ENCODE results near the gene CD53. TPM values are rescaled to one million over a fixed set of nuclear protein-coding genes. Genes with fewer than 3 reads are reported as not detected.

Gene CD53, protein sequence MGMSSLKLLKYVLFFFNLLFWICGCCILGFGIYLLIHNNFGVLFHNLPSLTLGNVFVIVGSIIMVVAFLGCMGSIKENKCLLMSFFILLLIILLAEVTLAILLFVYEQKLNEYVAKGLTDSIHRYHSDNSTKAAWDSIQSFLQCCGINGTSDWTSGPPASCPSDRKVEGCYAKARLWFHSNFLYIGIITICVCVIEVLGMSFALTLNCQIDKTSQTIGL
- total RNA-seq (2021) (1.4 to 1.8 TPM (median 1.6 TPM) in 3 replicates), Bru-seq, nascent RNA (percentile 15 among the genes with signal in this experiment)
- long read RNA-seq, experiment 1, partial matches to known transcripts: 1 of 2 reads
- long read RNA-seq, experiment 1, other reads (novel, unspliced or antisense): 0 of 2 reads
- long read RNA-seq, experiment 2: 0 reads
- long read RNA-seq, experiment 3, transcript CD53-206 (9 exons, 1,569 nt): major isoform, 6 of 8 reads
- long read RNA-seq, experiment 3, partial matches to known transcripts: 0 of 8 reads
- long read RNA-seq, experiment 3, other reads (novel, unspliced or antisense): 1 of 8 reads

DNA sequence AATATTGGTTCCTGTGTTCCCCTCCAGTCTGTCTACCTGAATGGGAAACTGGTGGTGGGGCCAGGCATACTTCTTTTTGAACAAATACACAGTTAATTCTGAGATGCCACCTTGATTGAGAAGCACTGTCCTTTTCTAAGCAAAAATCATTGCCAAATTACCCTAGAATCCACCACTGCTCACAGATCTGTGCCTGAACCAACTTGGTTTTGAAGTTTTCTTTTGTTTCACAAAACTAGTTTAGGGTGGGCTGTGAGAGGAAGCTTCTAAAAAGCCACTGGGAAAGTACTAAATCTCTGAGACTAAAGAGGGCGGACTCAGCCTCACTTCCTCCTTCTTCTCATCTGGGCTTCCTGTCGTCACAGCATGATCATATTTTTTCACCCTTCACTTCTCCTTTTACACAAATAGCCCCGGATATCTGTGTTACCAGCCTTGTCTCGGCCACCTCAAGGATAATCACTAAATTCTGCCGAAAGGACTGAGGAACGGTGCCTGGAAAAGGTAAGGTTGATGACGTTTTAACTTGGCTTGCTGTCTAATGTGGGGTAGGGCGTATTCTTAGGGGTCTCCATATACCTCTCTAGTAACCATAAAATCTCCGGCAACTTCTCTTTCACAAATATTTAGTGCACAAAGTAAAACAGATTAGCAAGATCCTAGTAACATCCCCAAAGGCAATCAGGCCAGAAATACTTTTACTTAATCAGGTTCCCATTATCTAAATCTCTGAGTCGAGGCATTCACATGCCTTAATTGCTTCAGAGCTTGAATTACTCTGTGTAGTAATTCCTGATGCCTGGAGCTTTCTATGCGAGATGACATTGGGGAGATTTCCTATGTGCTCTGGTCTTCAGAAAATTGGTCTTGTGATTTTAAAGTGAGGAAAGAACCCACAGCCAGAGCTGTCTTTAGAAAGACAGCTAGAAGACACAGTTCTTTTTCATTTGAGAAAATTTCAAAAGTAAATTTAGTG is at the start of gene CD53:
CD53 (plus strand) TSS at position 404 of the 976 bp plus-strand sequence. CDS start 18,261 bp downstream, outside the sequence.
- Mint-ChIP-seq H3K36me3 (no peaks in the 10 kb centered on the region), H3K4me3 (no peak within 1 kb of the TSS), H3K4me1 (peaks cover 20% of the 10 kb centered on the region), H3K27ac (0 out of 2 replicates have a peak within 1 kb of the TSS, but pooled peaks have one; percentile 16), H3K9me3 (peaks cover 6% of the 10 kb centered on the region; the same call in 1 of the 2 replicates), H3K27me3 (ENCODE audit: low read depth) (no peaks in the 10 kb centered on the region)
- ChIA-PET CTCF (interaction anchor here (1.0 kb wide), 2 partner anchors 89 to 157 kb away, joined by 3 read pairs; no protein-coding TSS in a partner anchor), POLR2A (no interaction called here)
- ATAC-seq (no peak), DNase-seq (ENCODE audit: low spot score) (no peak)
- TF ChIP-seq NR3C1 (CRISPR knock-in tag; conservative IDR thresholded peaks at IDR 0.05; ENCODE audit: low read depth): no peak
- no peak for TF ChIP-seq FOXP4 (CRISPR knock-in tag; IDR thresholded peaks at IDR 0.05)
- TF ChIP-seq, protein P1, sequence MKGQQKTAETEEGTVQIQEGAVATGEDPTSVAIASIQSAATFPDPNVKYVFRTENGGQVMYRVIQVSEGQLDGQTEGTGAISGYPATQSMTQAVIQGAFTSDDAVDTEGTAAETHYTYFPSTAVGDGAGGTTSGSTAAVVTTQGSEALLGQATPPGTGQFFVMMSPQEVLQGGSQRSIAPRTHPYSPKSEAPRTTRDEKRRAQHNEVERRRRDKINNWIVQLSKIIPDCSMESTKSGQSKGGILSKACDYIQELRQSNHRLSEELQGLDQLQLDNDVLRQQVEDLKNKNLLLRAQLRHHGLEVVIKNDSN (CRISPR knock-in tag; IDR thresholded peaks at IDR 0.05): no peak
- no peak for TF ChIP-seq JUN (CRISPR knock-in tag; IDR thresholded peaks at IDR 0.05)
- TF ChIP-seq ARID4B (CRISPR knock-in tag; IDR thresholded peaks at IDR 0.05; ENCODE audit: borderline replicate concordance): no peak
- TF ChIP-seq HMGA2 (CRISPR knock-in tag; IDR thresholded peaks at IDR 0.05): no peak
- TF ChIP-seq, protein P2, sequence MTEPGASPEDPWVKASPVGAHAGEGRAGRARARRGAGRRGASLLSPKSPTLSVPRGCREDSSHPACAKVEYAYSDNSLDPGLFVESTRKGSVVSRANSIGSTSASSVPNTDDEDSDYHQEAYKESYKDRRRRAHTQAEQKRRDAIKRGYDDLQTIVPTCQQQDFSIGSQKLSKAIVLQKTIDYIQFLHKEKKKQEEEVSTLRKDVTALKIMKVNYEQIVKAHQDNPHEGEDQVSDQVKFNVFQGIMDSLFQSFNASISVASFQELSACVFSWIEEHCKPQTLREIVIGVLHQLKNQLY (CRISPR knock-in tag; IDR thresholded peaks at IDR 0.05): no peak
- no peak for TF ChIP-seq NFYB (CRISPR knock-in tag; conservative IDR thresholded peaks at IDR 0.05; ENCODE audit: low read depth)
- no peak for TF ChIP-seq PRRX2 (CRISPR knock-in tag; IDR thresholded peaks at IDR 0.05)
- no peak for TF ChIP-seq RORB (CRISPR knock-in tag; IDR thresholded peaks at IDR 0.05)
- no peak for TF ChIP-seq ZSCAN18 (CRISPR knock-in tag; IDR thresholded peaks at IDR 0.05)
- TF ChIP-seq ZNF232 (CRISPR knock-in tag; IDR thresholded peaks at IDR 0.05): no peak
- no peak for TF ChIP-seq NFE2L1 (CRISPR knock-in tag; IDR thresholded peaks at IDR 0.05)
- no peak for TF ChIP-seq KAT7 (CRISPR knock-in tag; IDR thresholded peaks at IDR 0.05; ENCODE audit: borderline replicate concordance)
- TF ChIP-seq CDX4 (CRISPR knock-in tag; IDR thresholded peaks at IDR 0.05; ENCODE audit: borderline replicate concordance): no peak
- TF ChIP-seq RELA (CRISPR knock-in tag; IDR thresholded peaks at IDR 0.05; ENCODE audit: borderline replicate concordance): no peak
- no peak for TF ChIP-seq FOXK1 (CRISPR knock-in tag; IDR thresholded peaks at IDR 0.05)
- TF ChIP-seq, protein P3, sequence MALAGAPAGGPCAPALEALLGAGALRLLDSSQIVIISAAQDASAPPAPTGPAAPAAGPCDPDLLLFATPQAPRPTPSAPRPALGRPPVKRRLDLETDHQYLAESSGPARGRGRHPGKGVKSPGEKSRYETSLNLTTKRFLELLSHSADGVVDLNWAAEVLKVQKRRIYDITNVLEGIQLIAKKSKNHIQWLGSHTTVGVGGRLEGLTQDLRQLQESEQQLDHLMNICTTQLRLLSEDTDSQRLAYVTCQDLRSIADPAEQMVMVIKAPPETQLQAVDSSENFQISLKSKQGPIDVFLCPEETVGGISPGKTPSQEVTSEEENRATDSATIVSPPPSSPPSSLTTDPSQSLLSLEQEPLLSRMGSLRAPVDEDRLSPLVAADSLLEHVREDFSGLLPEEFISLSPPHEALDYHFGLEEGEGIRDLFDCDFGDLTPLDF (CRISPR knock-in tag; IDR thresholded peaks at IDR 0.05): no peak
- no peak for TF ChIP-seq ZMAT4 (CRISPR knock-in tag; IDR thresholded peaks at IDR 0.05)
- TF ChIP-seq TP53 (CRISPR knock-in tag; IDR thresholded peaks at IDR 0.05): no peak

Measured in WTC11 (cell line).